ENCODE data around the gene SPG11. TPM values are rescaled to one million over a fixed set of nuclear protein-coding genes. Genes with fewer than 3 reads are reported as not detected.
A peak's percentile ranks its signal among the peaks of the same experiment; 100 is the strongest.

Gene SPG11
- total and polyA plus RNA-seq, 8 donors = 12.1 to 240 (median 104) TPM

GRCh38 chr15:44676676-44677075 lies 13.2 kb upstream of the SPG11 start:
- H3K9me3 ChIP-seq = no peaks in the 10 kb centered on the region
- H3K27me3 ChIP-seq = no peaks in the 10 kb centered on the region
- no peaks in the 10 kb centered on the region for H3K4me1 ChIP-seq
- no peak for DNase-seq
- intact Hi-C loops (cut with DNase I; ENCODE audit: low total_unique reads) = no loop called here
- peak overlapping the region in 1 of 5 donors; percentile 17 for H3K27ac ChIP-seq
- 53 to 78% (median 64%) methylated on average over 6 to 7 of the region's 7 CpGs for WGBS, 5 donors
- TF ChIP-seq CTCF (IDR thresholded peaks at IDR 0.05) (no peak), POLR2A (IDR thresholded peaks at IDR 0.05) (no peak), EP300 (IDR thresholded peaks at IDR 0.05) (no peak), POLR2AphosphoS5 (IDR thresholded peaks at IDR 0.05) (no peak)
- H3K4me3 ChIP-seq = no peak overlapping the region
- no peaks in the 10 kb centered on the region for H3K36me3 ChIP-seq

- no peak for DNase-seq
- Histone ChIP-seq H3K27ac (no peak overlapping the region), H3K36me3 (no peaks in the 10 kb centered on the region), H3K9me3 (no peaks in the 10 kb centered on the region), H3K4me1 (no peaks in the 10 kb centered on the region), H3K27me3 (no peaks in the 10 kb centered on the region), H3K4me3 (no peak overlapping the region)
- 82 to 86% (median 85%) methylated on average over 5 of the region's 5 CpGs for WGBS, 5 donors
- TF ChIP-seq CTCF (IDR thresholded peaks at IDR 0.05) (no peak), EP300 (IDR thresholded peaks at IDR 0.05) (no peak), POLR2AphosphoS5 (IDR thresholded peaks at IDR 0.05) (no peak), POLR2A (IDR thresholded peaks at IDR 0.05) (no peak)
- intact Hi-C loops (cut with DNase I; ENCODE audit: low total_unique reads) = no loop called here
Measured at GRCh38 chr15:44675911-44676310, 12.4 kb upstream of the SPG11 start.

- intact Hi-C loops (cut with DNase I; ENCODE audit: low total_unique reads) = loop anchor here (5.0 kb wide), 1 partner anchor 64 kb away; the partner anchor contains the start of gene TRIM69
- no peaks in the 10 kb centered on the region for H3K27me3 ChIP-seq
- DNase-seq = no peak
- no peaks in the 10 kb centered on the region for H3K36me3 ChIP-seq
- TF ChIP-seq POLR2A (IDR thresholded peaks at IDR 0.05) (no peak), EP300 (IDR thresholded peaks at IDR 0.05) (no peak), POLR2AphosphoS5 (IDR thresholded peaks at IDR 0.05) (no peak), CTCF (IDR thresholded peaks at IDR 0.05) (no peak)
- no peak overlapping the region for H3K4me3 ChIP-seq
- H3K4me1 ChIP-seq = no peaks in the 10 kb centered on the region
- H3K9me3 ChIP-seq = no peaks in the 10 kb centered on the region
- 94 to 96% (median 95%) methylated on average over 2 of the region's 2 CpGs for WGBS, 5 donors
- no peak overlapping the region for H3K27ac ChIP-seq
Measured at GRCh38 chr15:44673639-44674038, 10.2 kb upstream of the SPG11 start.

- Histone ChIP-seq H3K36me3 (no peaks in the 10 kb centered on the region), H3K4me1 (no peaks in the 10 kb centered on the region), H3K4me3 (no peak overlapping the region), H3K27me3 (no peaks in the 10 kb centered on the region), H3K9me3 (no peaks in the 10 kb centered on the region), H3K27ac (peak overlapping the region in 1 of 5 donors; percentile 12)
- no peak for DNase-seq
- 90 to 92% (median 91%) methylated on average over 6 of the region's 6 CpGs for WGBS, 5 donors
- no peak for TF ChIP-seq CTCF (IDR thresholded peaks at IDR 0.05)
- no peak for TF ChIP-seq POLR2A (IDR thresholded peaks at IDR 0.05)
- no peak for TF ChIP-seq EP300 (IDR thresholded peaks at IDR 0.05)
- no peak for TF ChIP-seq POLR2AphosphoS5 (IDR thresholded peaks at IDR 0.05)
- intact Hi-C loops (cut with DNase I; ENCODE audit: low total_unique reads) = loop anchor here (5.0 kb wide), 1 partner anchor 67 kb away; the partner anchor contains the start of gene TRIM69
Measured at GRCh38 chr15:44670087-44670950, 6.9 kb upstream of the SPG11 start.
